GM18519 (cell line): ENCODE data around the gene CIT.

Experiments
- ATAC-seq: cut with Tn5 transposase; IDR thresholded peaks from one replicate; pipeline ENCODE4 v1.9.1; 2021; ENCODE audit warnings: mild to moderate bottlenecking, moderate library complexity; ENCODE audit not compliant: unreplicated experiment, low FRiP score

CIT gene

GRCh38 chr12:119683413-119683812, 193.7 kb downstream of the CIT start:
- no peak for ATAC-seq

DNA sequence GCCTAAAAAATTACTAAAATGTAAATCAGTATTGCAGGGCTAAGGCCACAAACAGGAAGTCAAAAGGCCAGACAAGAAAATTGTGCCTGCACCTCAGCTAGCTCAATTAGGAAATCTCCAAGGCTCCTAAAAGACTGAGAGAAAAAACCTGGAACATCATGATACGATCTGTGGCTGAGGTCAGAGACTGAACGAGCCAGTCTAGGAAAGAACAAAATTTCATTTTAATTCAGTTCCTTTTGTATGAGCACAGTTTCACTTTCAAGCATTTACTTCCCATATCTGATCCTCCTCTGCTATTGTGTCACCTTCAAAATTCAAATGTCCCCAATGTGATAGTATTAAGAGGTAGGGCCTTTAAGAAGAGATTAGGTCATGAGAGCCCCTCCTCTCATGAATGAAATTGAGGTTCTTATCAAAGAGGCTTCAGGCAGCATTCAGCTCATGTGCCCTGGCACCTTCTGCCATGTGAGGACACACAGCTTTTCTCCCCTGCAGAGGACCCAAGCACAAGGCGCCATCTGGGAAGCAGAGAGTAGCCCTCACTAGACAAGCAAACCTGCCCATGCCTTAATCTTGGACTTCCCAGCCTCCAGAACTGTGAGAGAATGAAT, 194.4 kb downstream of the CIT start:
- ATAC-seq: no peak

DNA sequence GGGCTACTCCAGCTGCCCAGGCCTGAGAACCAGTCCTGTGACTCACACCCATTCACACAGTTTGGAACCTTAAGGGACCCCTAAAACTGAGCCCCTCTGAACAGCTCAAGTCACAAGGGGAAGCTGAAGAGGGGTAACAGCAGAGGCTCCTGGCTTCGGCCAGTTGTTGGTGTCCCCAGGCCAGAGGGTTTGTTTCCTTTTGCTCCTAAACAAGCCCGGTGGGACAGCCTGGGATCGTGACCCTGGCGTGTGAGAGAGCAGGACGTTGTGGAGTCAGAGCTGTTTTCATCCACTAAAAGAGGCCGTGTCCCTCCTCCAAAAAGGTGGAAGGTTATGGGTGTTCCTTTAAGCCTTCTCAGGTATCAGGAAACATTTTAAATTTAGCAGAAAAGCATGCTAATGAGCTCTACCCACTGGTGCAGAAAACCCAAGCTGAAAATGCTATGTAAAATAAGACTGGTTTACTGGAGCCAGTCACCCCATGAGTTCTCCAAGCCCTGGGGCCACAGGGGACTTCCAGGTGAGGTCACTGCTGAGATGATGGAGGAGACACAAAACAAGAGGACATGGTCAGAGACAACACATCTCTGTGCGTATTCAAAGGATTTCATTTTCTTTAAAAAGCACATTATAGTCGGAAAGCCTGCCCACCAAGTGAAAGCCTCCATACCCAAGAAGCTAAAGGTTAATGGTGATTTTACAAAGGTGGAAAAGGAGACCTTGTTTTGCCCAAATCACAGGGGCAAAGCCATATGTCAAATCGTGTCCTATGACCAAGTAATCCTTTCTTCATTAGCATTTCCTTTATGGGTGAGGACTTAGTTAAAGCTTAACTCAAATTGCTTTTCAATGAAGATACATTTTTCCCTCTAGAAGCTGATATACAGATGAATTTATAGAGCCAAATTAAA, 195.1 kb downstream of the CIT start:
- no peak for ATAC-seq

DNA sequence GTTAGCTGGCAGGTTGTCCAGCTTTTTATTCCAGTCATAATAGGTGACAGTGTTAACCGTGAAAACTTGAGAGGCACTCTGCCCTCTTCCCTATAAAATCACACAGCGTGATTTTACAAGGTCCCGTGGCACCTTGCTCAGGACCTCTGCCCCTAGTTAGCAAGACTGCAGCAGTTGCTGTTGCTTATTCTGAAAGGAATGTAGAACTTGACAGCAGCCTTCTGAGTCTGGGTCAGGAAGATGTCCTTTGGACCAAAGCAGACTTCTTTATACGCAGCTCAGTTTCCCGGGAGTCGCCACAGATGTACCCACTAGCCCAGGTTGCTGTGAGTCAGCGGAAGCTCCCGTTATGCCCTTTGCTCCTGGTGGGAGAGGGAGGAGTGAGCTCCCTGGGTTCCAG, 196.0 kb downstream of the CIT start:
- no peak for ATAC-seq

GRCh38 chr12:119679490-119679889, 197.6 kb downstream of the CIT start:
- ATAC-seq: no peak

- no peak for ATAC-seq
Observed at GRCh38 chr12:119679081-119679480, 198.0 kb downstream of the CIT start.

DNA sequence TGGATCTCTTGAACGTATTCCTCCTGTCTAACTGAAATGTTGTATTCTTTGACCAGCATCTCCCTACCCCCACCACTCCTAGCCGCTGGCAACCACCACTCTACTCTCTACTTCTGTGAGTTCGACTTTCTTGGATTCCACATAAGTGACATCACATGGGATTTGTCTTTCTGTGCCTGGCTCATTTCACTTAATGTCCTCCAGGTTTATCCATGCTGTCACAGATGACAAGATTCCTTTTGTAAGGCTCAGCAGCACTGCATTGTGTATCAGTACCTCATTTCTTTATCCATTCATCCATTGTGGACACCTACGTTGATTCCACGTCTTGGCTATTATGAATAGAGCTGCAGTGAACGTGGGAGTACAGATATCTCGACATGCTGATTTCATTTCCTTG, 198.7 kb downstream of the CIT start:
- no peak for ATAC-seq

DNA sequence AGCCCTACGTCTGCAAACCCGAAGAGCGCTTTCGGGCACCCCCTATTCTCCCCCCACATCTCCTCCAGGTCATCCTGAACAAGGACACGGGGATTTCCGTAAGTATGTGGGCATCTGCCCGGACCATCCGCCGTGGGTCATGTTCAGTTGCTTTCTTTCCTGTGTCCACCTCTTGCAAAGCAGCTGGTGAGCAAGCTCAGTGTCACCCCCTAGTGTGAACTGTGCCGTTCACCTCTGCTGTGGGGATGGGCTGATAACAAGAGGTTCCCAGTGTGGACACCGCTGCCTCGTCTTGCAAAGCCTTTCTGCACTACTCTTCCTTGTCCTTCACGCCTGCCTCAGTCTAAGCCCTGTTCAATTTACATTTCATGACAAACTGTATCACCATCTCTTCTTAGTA, 200.5 kb downstream of the CIT start:
- no peak for ATAC-seq

DNA sequence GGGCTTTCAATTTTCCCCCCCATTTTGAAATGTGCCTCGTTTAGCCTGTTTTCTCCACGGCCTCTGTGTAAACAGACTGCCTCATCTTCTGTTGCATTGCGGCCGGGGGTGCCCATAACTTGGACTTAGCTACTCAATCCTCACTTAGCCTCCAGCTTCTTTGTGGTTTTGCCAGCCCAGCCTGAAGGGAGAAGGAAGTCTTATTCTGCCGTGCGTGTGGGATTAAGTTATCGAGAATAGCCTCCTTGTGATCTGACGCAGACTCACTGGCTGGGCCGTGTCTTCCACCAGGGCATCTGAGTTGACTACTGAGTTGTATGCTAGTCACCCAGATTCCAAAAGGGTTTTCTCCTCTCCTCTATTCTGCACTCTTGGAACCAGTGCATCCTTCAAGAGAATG, 201.1 kb downstream of the CIT start:
- ATAC-seq: no peak

DNA sequence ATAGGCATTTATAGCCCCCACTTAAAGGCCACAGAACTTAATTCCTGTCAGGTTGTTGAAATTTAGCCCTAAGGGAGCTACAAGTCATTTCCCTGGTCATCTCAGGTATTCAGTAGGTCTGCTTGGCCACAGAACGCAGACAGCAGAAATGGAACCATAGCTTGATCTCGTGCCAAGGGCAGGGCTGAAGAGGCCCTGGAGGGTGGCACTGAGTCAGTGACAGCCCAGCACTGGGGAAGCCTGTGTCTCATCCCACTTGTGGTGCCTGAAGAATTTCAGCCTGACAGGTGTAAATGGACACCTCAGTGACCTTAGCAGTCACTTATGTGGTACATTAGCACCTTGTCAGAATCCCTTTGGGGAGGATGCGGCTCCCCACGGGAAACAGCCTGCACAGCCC, 202.6 kb downstream of the CIT start:
- ATAC-seq: no peak

DNA sequence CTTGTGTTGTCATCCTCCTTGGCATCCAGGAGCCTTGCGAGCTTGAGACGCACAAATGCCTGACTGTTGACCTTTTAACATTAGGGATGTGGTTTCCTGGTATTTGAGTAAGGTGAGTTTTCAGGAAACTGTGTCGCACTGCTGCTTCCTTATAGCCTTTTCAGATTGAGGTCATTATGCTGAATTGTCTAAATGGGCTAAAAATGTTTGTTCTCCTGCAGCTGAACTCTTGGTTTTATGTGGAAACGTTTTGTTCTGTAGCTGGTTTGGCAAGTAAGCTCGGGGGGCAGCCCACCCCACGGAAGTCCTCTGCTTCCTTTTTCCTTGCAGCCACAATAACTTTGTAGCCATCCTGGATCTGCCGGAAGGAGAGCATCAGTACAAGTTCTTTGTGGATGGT, 203.5 kb downstream of the CIT start:
- ATAC-seq: no peak

- ATAC-seq: no peak
Observed at GRCh38 chr12:119672194-119672593, 204.9 kb downstream of the CIT start.

DNA sequence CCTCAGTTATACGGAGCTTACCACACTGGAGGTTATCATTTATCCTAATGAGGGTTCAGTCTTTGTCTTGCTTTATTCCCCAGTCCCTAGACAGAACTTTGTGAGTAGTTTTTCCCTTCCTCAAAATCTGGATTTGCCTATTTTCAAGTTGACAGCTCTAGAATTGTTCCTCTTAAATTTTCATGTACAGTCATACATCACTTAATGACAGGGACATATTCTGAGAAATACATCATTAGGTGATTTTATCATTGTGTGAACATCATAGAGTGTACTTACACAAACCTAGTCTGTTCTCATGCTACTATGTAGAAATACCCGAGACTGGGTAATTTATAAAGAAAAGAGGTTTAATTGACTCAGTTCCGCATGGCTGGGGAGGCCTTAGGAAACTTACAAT, 206.1 kb downstream of the CIT start:
- no peak for ATAC-seq

- ATAC-seq: no peak
Observed at GRCh38 chr12:119669744-119670472, 207.2 kb downstream of the CIT start.

DNA sequence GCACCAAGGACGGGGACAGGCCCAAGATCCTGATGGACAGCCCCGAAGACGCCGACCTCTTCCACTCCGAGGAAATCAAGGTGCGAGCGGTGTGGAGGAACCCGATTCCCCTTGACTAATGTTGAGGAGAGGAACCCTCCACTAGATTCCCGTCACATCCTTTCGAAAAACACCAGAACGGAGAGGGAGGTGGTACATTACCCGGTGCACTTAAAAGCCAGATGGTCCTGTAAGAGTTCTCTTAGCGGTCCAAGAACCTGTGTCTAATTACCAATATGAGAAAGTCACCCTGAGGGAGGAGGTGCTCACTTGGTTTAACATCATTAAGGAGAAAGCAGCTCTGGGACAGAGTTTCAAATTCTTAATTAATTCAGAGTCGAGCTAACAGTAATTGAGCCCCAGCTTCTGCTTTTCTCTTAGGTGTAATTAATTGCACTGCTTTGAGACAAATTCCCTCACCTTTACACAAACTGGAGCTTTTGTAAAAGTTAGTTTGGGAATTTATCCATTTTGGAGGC, 208.7 kb downstream of the CIT start:
- ATAC-seq: no peak

DNA sequence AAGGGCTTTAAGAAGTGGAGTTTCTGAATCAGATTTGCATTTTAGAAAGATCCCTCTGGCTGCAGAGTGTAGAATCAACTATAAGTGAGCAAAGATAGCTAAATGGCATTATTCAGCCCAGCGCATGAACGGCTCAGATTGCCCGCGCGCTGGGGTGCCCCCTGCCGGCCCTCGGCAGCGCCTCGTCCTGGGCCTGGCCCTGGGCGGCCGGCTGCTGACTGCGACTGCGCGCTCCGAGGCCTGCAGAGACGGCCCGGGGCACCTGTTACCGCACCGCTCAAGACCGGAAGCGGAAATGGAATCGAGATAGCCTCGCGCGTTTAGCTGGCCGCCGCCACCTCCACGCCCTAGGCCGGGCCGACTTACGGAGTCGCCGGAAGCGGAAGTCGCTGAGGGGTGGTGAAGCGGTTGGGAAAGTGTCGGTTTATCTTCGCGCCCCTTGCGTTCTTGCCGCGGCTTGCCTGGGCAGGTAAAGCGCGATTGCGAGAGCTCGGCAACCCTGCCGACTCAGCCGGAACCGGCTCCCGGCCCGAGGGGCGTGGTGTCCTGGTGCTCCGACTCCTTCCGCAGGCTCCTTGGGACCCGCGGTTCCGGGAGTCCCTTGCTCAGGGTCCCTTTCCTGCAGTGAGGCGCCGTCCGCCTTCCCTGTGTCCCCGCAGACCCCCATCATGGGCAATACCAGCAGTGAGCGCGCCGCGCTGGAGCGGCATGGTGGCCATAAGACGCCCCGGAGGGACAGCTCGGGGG, 209.4 kb downstream of the CIT start, which contains the start of gene PRKAB1:
PRKAB1 (plus strand) TSS at position 557 of the 747 bp plus-strand sequence; CDS start at position 669, 112 bp downstream.
- peak; percentile 89 for ATAC-seq

DNA sequence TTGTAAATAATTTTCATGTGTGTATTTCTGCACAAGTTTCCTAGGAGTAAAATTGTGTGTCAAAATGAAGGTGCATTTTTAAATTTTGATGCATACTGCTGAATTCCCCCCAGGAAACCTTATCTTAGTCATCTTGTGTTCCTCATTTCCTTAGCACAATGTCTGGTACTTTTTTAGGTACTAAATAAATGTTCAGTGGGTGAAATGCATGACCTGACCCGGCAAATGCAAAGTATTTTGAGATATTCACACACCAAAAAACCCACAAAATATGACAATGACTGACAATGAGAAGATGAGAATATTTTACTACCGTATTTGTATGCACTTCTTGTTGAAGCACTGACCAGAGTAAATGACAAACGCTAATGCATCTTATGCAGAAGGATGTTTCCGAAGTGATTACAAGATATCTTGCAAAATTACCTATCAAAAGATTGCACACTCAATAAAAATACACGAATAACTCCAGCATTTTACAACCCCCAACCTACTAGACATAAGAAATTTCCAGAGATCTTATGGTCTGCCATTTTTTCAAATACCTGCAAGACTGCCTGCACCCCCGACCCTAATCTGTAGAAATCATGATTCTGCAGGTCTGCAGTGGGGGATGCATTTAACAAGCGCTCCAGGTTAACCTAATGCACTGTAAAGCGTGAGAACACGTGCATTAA, 210.1 kb downstream of the CIT start:
- no peak for ATAC-seq

DNA sequence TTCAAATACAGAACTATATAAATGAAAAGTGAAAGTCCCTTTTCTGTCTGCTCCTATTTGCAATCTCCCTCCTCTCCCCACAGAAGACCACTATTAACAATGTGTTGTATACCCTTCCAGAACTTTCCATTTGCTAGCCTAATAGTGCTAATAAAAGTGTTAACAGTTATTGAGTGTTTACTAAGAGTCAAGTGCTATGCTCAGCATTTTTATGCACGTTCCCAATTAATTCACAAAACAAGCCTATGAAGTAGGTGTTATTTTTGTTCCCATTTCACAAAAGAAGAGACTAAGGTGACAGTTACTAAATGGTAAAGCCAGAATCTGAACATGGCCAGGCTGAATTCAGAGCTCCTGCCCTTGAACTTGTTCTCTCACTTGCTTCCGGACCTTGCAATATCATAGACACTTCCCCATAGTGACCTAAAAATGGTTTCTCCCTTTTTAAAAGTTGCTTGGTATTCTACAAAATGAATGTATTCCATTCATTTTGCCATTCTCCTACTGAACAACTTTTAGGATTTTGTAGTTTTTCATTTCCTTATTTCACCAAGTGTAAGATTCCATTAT, 210.8 kb downstream of the CIT start:
- ATAC-seq: no peak

GRCh38 chr12:119665164-119665929, 211.8 kb downstream of the CIT start:
- ATAC-seq: no peak
